HG03108 (cell line): ENCODE measurements around the gene ORC6.

Experiments used
- ATAC-seq: cut with Tn5 transposase; IDR thresholded peaks from one replicate; pipeline ENCODE4 v1.9.1; 2021; ENCODE audit warnings: moderate library complexity; ENCODE audit not compliant: unreplicated experiment

ORC6 gene

DNA sequence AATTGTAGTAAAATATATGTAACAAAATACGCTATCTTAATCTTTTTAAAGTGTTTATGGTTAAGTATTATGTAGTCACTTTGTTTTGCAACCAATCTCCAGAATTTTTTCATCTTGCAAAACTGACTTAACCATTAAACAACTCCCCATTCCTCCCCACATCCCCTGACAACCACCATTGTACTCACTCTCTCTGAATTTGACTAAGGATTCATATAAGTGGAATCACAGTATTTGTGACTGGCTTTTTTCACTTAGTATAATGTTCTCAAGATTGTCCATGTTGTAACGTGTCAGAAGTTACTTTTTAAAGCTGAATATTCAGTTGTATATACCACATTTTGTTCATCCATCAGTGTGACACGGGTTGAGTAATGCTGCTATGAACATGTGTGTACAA is 10.6 kb downstream of the ORC6 start:
- ATAC-seq, result no peak

DNA sequence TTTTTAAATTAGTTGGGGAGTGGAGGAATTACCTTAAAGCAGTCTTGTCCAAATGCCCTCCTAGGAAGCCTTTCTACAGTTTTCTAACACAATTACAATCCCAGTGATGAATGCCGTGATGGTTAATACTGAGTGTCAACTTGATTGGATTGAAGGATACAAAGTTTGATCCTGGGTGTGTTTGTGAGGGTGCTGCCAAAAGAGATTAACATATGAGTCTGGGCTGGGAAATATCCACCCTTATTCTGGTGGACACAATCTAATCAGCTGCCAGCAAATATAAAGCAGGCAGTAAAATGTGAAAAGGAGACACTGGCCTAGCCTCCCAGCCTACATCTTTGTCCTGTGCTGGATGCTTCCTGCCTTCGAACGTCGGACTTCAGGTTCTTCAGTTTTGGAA is 12.2 kb downstream of the ORC6 start:
- no peak for ATAC-seq

GRCh38 chr16:46702030-46702429 is 12.6 kb downstream of the ORC6 start:
- no peak for ATAC-seq

- ATAC-seq, result no peak
Observed at GRCh38 chr16:46706642-46707041, 17.2 kb downstream of the ORC6 start.

DNA sequence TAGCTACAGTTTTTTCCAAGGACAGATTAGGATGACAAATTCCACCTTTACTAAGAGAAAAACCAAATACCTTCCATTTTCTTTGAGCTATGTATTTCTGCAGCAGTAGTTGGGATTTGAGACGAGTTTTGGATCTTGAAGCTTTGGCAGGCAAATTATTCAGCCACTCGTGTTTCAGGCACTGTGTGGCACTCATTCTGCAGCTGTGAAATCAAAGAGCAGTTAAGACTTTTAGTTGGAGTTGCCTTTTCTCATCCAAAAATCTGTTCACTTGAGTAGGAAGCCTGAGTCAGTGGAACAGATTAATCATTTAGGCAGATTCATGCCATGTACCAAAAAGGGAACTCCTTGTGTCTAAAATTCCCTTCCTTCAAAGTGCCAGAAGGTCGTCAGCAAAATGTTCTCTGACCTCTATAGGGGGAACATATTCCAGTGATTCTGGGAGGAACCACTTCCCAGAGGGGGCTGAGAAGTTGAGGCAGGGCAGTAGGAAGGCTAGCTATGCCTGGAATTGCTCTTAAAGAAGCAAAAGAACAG is 20.1 kb downstream of the ORC6 start:
- no peak for ATAC-seq

DNA sequence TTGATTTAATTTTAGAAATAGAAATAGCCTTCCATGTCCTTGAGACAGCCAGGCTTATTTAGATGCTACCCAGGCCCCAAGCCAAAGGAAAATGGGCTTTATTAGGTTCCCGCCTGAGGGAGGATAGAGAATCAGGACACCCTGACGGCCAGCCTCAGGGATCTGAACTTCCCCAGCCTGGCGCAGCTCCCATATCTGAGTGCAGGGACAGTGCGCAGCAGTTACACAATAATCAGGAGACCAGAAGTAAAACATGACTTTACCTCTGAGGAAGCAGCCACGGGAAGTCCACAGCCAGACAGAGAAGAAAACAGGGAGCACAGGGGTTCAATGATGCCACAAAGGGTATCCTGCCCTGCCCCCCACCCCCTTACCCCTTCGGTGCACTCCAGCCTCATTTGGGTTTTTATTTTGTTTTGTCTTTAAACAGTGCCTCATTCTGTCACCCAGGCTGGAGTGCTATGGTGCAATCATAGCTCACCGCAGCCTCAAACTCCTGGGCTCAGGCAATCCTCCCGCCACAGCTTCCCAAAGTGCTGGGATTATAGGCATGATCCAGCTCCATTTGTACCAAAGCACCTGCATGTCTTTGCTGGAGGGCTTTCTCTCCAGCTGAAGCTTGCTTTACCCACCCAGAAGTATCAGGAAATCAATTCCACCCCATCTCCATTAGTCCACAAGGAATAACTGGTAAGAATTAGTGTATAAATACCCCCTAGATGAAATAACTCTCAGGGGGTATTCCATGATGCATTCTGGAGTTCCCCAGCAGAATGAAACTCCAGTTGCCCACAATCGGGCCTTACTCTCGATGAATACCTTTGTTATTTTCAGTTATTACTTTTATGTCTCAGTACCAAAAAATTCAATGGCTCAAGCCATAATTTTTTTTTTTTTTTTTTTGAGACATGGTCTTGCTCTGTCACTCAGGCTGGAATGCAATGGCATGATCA is 21.9 kb downstream of the ORC6 start:
- no peak for ATAC-seq

GRCh38 chr16:46712911-46713310 is 23.5 kb downstream of the ORC6 start:
- ATAC-seq, result no peak

GRCh38 chr16:46713634-46714033 is 24.2 kb downstream of the ORC6 start:
- no peak for ATAC-seq

- ATAC-seq, result no peak
Observed at GRCh38 chr16:46714797-46715591, 25.5 kb downstream of the ORC6 start.

- no peak for ATAC-seq
Observed at GRCh38 chr16:46715769-46716305, 26.4 kb downstream of the ORC6 start.

DNA sequence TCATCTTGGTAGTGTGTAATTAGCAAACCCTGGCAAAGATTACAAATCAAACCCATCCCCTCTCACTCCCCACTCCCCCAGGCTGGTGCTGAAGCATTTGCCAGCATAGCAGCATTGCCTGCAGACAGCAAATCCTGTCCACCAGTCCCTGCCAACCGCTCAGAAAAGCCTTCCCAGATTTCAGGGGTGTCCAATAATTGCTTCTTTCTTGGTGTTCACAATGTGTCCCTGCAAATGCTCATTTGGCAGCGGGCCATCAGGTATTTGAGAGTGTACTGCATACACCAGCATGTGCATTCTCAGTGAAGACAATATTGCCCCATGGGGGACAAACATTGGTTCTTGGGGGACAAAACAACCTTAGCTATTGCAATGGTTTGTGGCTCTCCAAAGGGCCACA is 28.2 kb downstream of the ORC6 start:
- ATAC-seq, result no peak

DNA sequence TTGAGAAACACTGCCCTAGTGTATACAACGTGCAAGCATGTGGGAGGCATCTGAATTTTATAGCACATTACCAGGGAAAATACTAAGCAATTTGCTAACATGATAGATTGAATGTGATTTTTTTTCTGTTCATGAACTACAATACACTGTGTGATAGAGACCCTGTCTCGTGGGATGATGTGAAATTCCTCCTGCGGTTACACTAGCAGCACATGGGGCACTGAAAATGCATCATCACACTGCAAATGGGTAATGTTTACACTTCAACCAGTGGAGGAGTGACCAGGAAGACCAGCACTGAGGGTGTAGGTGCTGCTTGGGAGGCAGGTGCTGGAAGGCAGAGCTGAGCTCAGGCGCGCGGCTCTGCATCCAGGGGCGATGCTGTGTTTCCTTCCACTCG is 28.8 kb downstream of the ORC6 start:
- ATAC-seq, result no peak

DNA sequence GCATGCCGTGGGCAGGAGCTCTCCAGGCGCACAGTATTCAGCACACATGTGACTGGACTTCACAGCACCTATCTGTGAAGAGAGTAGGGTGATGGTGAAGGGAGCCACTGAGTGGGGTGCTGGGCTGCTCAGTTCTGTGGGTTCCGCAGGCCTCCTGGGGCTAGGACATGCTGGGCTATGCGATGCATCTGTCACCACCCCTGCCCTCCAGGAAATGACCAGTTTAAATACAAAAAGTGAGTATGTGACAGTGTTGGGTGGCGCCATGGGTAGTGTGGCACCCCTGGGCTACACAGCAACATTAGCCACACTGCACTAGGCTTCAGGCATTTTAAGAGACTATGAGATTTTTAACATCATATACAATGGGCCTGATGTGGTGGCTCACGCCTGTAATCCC is 30.1 kb downstream of the ORC6 start:
- ATAC-seq, result no peak

DNA sequence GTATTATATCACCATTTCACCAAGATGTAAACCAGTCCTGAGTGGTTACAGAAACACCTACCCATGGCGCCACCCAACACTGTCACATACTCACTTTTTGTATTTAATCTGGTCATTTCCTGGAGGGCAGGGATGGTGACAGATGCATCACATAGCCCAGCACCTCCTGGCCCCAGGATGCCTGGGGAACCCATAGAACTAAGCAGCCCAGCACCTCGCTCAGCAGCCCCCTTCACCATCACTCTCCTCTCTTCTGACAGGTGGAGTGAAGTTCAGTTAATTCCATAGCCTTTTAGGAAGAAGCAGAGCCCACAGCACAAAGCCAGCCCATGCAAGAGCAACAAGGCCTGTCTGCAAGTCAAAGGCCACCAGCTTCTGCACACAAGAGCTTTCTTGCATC is 31.2 kb downstream of the ORC6 start:
- ATAC-seq, result no peak

GRCh38 chr16:46721885-46722284 is 32.4 kb downstream of the ORC6 start:
- ATAC-seq, result no peak

- ATAC-seq, result no peak
Observed at GRCh38 chr16:46727184-46727583, 37.7 kb downstream of the ORC6 start.

DNA sequence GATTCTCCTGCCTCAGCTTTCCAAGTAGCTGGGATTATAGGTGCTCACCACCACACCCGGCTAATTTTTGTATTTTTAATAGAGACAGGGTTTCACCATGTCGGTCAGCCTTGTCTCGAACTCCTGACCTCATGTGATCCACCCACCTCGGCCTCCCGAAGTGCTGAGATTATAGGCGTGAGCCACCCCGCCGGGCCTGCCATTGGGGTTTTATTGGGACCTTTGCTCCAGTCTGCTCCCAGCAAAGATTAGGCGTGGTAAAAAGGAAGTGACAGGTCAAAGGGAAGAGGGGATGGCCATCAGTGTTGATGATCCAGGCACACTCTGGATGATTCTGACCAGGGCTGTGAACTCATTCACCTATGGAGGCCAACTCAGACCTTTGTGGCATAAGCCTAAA is 38.2 kb downstream of the ORC6 start:
- no peak for ATAC-seq

DNA sequence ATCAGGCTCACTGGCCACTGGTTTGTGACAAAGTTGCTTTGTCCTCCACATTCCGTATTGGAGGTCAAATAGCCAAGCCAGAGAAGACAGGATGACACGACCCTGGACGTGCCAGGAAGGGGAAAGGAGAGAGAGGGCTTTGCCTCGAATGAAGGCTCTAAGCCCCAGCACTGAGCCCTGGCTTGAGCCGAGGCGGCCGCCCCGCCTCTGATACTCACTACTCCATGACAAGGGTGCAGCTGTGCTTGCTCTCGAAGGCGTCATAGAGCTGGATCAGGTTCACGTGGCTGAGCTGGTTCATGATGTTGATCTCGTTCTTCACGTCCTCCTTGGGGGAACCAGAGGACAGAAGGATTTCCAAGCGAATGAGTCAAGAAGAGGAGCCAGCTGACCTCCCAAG is 39.3 kb downstream of the ORC6 start:
- ATAC-seq, result no peak

DNA sequence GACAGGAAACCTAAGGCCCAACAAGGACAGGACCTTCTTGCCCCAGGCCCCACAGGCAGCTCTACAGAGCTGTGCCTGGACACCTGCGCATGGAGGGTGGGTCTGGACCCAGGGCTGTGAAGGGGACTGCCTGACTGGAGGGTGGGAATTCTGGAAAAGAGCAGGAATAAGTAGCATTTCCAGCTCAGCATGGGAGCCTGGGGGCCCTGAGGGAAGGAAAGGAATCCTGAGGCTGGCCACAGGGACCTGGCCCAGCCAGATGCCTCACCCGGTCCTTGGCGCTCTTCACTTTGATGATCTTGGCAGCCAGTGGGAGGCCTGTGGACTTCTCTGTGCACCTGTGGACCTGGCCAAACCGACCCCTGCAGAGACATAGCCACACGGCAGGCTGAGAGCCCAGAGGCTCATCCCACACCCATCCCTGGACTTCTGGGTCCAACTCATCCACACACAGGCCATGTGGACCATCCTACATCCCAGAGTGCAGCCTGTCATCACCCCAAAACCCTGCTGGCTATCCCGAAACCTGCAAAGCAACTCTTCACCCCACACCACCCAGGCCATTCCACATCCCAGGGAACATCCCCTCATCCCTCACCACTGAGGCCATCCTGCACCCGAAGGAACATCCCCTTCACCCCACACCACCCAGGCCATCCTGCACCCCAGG is 40.0 kb downstream of the ORC6 start:
- no peak for ATAC-seq

DNA sequence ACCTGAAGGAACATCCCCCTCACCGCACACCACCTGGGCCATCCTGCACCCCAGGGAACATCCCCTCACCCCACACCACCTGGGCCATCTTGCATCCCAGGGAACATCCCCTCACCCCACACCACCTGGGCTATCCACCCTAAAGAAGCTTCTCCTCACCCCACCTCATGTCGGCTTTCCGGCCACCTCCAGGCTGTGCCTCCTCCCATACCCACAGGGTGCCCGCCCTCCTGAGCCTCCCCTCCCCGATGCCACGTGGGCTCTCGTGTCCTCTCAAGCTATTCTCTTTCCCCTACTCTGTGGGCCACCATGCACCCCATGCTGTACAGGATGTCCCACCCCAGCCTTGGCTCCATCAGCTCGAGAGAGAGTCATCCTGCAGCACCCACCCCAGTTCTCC is 40.7 kb downstream of the ORC6 start:
- no peak for ATAC-seq
